Small intestine (tissue), 7 donors: ENCODE data around the gene DOCK2. TPM values are rescaled to one million over a fixed set of nuclear protein-coding genes. Genes with fewer than 3 reads are reported as not detected.
"Not testable (repeated sequence)": the region's sequence is repeated elsewhere in the genome, so short reads cannot be mapped to it uniquely, and the experiment has no call there.

Experiments
- DNase-seq, 2 donors: peaks; one replicate each; pipeline versions ENCODE4 v3.0.0 to v3.0.0-alpha.2; 2013
- FAIRE-seq: peaks from 2 replicates; lab custom pipeline; 2012; peaks lifted over from hg19 to GRCh38; lab: Jason Lieb, UNC
- H3K27ac ChIP-seq, 3 donors: one replicate each; pipeline ENCODE4 v1.5.1; 2013; ENCODE audit warnings: low read length in 2 of 3, mild to moderate bottlenecking in 2 of 3, control low read depth in 1 of 3, inconsistent platforms in 1 of 3, low read depth in 1 of 3, moderate library complexity in 1 of 3
- H3K27me3 ChIP-seq, 3 donors: one replicate each; pipeline ENCODE4 v1.6.1; 2013; ENCODE audit warnings: low read length in 3 of 3, inconsistent platforms in 1 of 3; ENCODE audit not compliant: control insufficient read depth in 3 of 3, insufficient read depth in 3 of 3
- H3K36me3 ChIP-seq, 3 donors: one replicate each; pipeline ENCODE4 v1.6.1; 2013; ENCODE audit warnings: low read length in 3 of 3, inconsistent platforms in 1 of 3, low read depth in 1 of 3, mild to moderate bottlenecking in 1 of 3, moderate library complexity in 1 of 3; ENCODE audit not compliant: control insufficient read depth in 3 of 3, insufficient read depth in 2 of 3
- H3K4me1 ChIP-seq, 3 donors: one replicate each; pipeline ENCODE4 v1.6.1; 2013; ENCODE audit warnings: low read length in 2 of 3, inconsistent platforms in 1 of 3, low read depth in 1 of 3, mild to moderate bottlenecking in 1 of 3, moderate library complexity in 1 of 3; ENCODE audit not compliant: control insufficient read depth in 3 of 3, insufficient read depth in 2 of 3
- H3K4me3 ChIP-seq, 3 donors: one replicate each; pipeline ENCODE4 v1.5.1; 2013; ENCODE audit warnings: low read length in 3 of 3, control low read depth in 1 of 3, inconsistent platforms in 1 of 3, low read depth in 1 of 3, mild to moderate bottlenecking in 1 of 3, moderate library complexity in 1 of 3
- H3K9me3 ChIP-seq, 2 donors: one replicate each; pipeline ENCODE4 v1.6.1; 2013; ENCODE audit warnings: low read depth in 1 of 2, low read length in 1 of 2; ENCODE audit not compliant: control insufficient read depth in 2 of 2, insufficient read depth in 1 of 2
- WGBS, 3 donors: extraction: QIAGEN DNeasy Blood & Tissue Kit; methylation state at CpG; one replicate each; pipeline ENCODE4 v1.1.7; 2013; 5-methylcytosine and 5-hydroxymethylcytosine counted together
- polyA plus RNA-seq, 4 donors: library from polyadenylated mRNA; stranded (reverse) in 3 of 4; unstranded in 1 of 4; fragments of 200-250 nt in 3 of 4; fragments of 120-200 nt in 1 of 4; gene quantifications; one replicate each; pipeline versions ENCODE4 v1.2.1 to v1.2.3, GENCODE V29; 2013
- donor health status: healthy with polysubstance abuse.
- donor health status: control.
- donor health status: control.
- donor health status: Bipolar disorder and iron deficiency.
- donor health status: healthy.

Gene DOCK2
- polyA plus RNA-seq, 4 donors: 1.3 to 5.9 (median 3.0) TPM

GRCh38 chr5:170080217-170080616 is 443.1 kb downstream of the DOCK2 start:
- no peaks in the 10 kb centered on the region for H3K9me3 ChIP-seq
- H3K27me3 ChIP-seq: no peaks in the 10 kb centered on the region
- 81 to 82% (median 81%) methylated on average over 1 of the region's 1 CpG for WGBS, 3 donors
- no peak overlapping the region for H3K4me3 ChIP-seq
- no peaks in the 10 kb centered on the region for H3K36me3 ChIP-seq
- no peak for DNase-seq
- no peak overlapping the region for H3K27ac ChIP-seq
- no peaks in the 10 kb centered on the region for H3K4me1 ChIP-seq
- FAIRE-seq: no peak

DNA sequence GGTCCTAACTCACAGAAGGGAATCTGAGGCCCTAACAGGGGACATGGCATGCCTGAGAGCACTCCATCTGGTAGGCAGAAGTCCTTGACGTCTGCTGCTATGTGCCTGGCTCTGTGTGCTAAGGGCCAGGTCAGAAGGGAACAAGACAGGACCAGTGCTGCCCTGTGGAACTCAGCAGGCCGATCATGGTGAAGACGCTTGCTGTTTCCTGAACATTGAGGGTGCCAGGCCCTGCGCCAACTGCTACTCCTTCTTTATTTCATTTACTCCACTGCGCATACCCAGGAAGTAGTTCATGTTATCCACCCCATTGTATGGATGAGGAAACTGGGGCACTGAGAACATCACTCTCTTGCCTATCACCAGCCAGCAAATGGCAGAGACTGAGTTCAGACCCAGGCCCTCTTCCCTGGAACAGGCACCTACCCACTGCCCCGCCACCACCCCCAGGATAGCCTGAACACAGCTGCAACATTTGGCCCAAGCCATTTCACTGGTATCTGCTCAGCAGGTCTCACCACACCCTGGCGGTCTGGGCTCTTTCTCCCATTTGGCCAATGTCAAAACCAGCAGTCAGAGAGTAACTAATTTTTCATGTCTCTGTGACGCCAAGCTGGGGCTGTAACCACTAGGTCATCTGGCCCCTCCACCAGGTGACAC is 443.8 kb downstream of the DOCK2 start:
- Histone ChIP-seq H3K9me3 (no peaks in the 10 kb centered on the region), H3K36me3 (no peaks in the 10 kb centered on the region), H3K27ac (no peak overlapping the region), H3K4me3 (no peak overlapping the region), H3K4me1 (no peaks in the 10 kb centered on the region), H3K27me3 (no peaks in the 10 kb centered on the region)
- DNase-seq (no peak), FAIRE-seq (no peak)
- WGBS, 3 donors: 74 to 88% (median 78%) methylated on average over 8 of the region's 8 CpGs

GRCh38 chr5:170081616-170082015 is 444.5 kb downstream of the DOCK2 start:
- Histone ChIP-seq H3K9me3 (no peaks in the 10 kb centered on the region), H3K36me3 (no peaks in the 10 kb centered on the region), H3K4me3 (no peak overlapping the region), H3K4me1 (no peaks in the 10 kb centered on the region), H3K27ac (no peak overlapping the region), H3K27me3 (no peaks in the 10 kb centered on the region)
- FAIRE-seq (no peak), DNase-seq (no peak)
- 86 to 93% (median 89%) methylated on average over 4 of the region's 4 CpGs for WGBS, 3 donors

GRCh38 chr5:170082701-170083100 is 445.6 kb downstream of the DOCK2 start:
- WGBS, 3 donors: 72 to 85% (median 82%) methylated on average over 7 of the region's 7 CpGs
- Histone ChIP-seq H3K36me3 (no peaks in the 10 kb centered on the region), H3K9me3 (no peaks in the 10 kb centered on the region), H3K4me1 (no peaks in the 10 kb centered on the region), H3K27me3 (no peaks in the 10 kb centered on the region), H3K27ac (no peak overlapping the region), H3K4me3 (no peak overlapping the region)
- FAIRE-seq: no peak
- DNase-seq: no peak

DNA sequence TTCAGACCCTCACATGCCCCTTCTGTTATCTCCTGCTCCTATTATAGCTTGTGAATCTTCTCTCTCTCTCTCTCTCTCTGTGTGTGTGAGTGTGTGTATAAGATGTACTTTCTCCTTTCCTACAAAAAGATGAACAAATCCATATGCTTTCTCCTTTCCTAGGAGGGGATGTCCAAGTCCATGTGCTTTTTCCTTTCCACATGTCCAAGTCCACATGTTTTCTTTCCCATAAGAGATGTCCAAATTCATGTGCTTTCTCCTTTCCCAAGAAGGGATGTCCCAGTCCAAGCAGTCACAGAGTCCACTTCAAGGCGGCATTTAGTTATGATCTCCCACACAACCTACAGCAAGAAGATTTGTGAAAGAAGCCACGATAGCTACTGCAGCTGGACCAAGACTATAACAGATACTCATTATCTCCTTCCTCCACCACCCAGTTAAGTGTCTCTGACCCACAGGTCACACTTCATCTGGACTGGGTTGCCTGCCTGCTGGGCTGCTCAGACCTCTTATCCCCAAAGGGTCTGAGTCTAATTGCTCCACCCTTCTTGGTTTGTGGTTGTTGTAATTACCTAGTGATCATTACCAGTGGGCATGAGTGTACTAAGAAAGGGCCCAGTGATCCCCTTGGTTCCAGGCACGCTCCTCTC is 450.2 kb downstream of the DOCK2 start:
- FAIRE-seq (no peak), DNase-seq (no peak)
- no peaks in the 10 kb centered on the region for H3K36me3 ChIP-seq
- no peaks in the 10 kb centered on the region for H3K27me3 ChIP-seq
- no peaks in the 10 kb centered on the region for H3K9me3 ChIP-seq
- 83 to 88% (median 84%) methylated on average over 3 of the region's 3 CpGs for WGBS, 3 donors
- H3K4me3 ChIP-seq: no peak overlapping the region
- H3K27ac ChIP-seq: no peak overlapping the region
- no peaks in the 10 kb centered on the region for H3K4me1 ChIP-seq

- Histone ChIP-seq H3K27ac (no peak overlapping the region), H3K4me1 (no peaks in the 10 kb centered on the region), H3K27me3 (no peaks in the 10 kb centered on the region), H3K4me3 (no peak overlapping the region), H3K9me3 (no peaks in the 10 kb centered on the region), H3K36me3 (no peaks in the 10 kb centered on the region)
- no peak for DNase-seq
- FAIRE-seq: no peak
- 65 to 75% (median 75%) methylated on average over 5 of the region's 5 CpGs for WGBS, 3 donors
Measured at GRCh38 chr5:170092455-170093101, 455.5 kb downstream of the DOCK2 start.

GRCh38 chr5:170094329-170094728 is 457.3 kb downstream of the DOCK2 start:
- not testable (repeated sequence) for H3K27ac ChIP-seq, FAIRE-seq, H3K4me3 ChIP-seq, H3K4me1 ChIP-seq, H3K9me3 ChIP-seq, DNase-seq, H3K27me3 ChIP-seq, H3K36me3 ChIP-seq
- WGBS, 3 donors: 77 to 85% (median 83%) methylated on average over 10 of the region's 10 CpGs

- WGBS, 3 donors: 8 to 46% (median 15%) methylated on average over 1 of the region's 1 CpG
- no peak for DNase-seq
- Histone ChIP-seq H3K4me1 (no peaks in the 10 kb centered on the region), H3K4me3 (no peak overlapping the region), H3K27ac (no peak overlapping the region), H3K27me3 (no peaks in the 10 kb centered on the region), H3K36me3 (no peaks in the 10 kb centered on the region), H3K9me3 (peaks cover 0 to 3% of the 10 kb centered on the region in 2 donors)
- FAIRE-seq: no peak
Measured at GRCh38 chr5:170095646-170096045, 458.6 kb downstream of the DOCK2 start.
